IMR-90 (cell line): ENCODE results near the gene IL17REL. TPM values are rescaled to one million over a fixed set of nuclear protein-coding genes. Genes with fewer than 3 reads are reported as not detected.

Source experiments
- ATAC-seq: fragments of 200-7000 bp; cut with Tn5 transposase; 2 replicates; pipeline ENCODE4 v1.9.1; 2020; ENCODE audit warnings: low read depth, mild to moderate bottlenecking, moderate library complexity
- BruUV-seq: library from RNA; stranded (reverse); fragments of 400-500 nt; replicated peaks from 2 replicates; lab custom pipeline; 2021; lab: Mats Ljungman, UMichigan
- CTCF ChIA-PET: fragments of 300-600 bp; formaldehyde crosslinking; extraction: SDS; loops from one replicate; lab custom pipeline; 2021; ENCODE audit warnings: antibody characterized with exemption; lab: Yijun Ruan, JAX
- POLR2A ChIA-PET: fragments of 300-600 bp; sonication (Branson Sonifier 250); formaldehyde crosslinking; loops from one replicate; lab custom pipeline; 2022; ENCODE audit warnings: antibody characterized with exemption; ENCODE audit not compliant: unreplicated experiment; lab: Charles Lee
- DNase-seq: peaks from one replicate; pipeline ENCODE4 v3.0.0; 2013
- H2AFZ ChIP-seq: replicated peaks from 2 replicates; pipeline ENCODE3; 2013; ENCODE audit warnings: low read length, mild to moderate bottlenecking; ENCODE audit not compliant: poor library complexity
- H2AK5ac ChIP-seq: 2 replicates; pipeline ENCODE4 v1.6.1; 2013; ENCODE audit warnings: low read depth, low read length, inconsistent platforms
- H2AK9ac ChIP-seq: replicated peaks from 2 replicates; pipeline ENCODE3; 2013; ENCODE audit warnings: mild to moderate bottlenecking, low read depth, low read length, moderate library complexity; ENCODE audit not compliant: poor library complexity
- H2BK120ac ChIP-seq: 2 replicates; pipeline ENCODE4 v1.6.1; 2013; ENCODE audit warnings: low read depth, low read length, inconsistent platforms
- H2BK15ac ChIP-seq: 3 replicates; pipeline ENCODE4 v1.6.1; 2013; ENCODE audit warnings: low read depth, low read length, inconsistent platforms
- H2BK20ac ChIP-seq: 2 replicates; pipeline ENCODE4 v1.6.1; 2013; ENCODE audit warnings: low read depth, mild to moderate bottlenecking, inconsistent platforms, low read length, moderate library complexity
- H2BK5ac ChIP-seq: 2 replicates; pipeline ENCODE4 v1.6.1; 2013; ENCODE audit warnings: mild to moderate bottlenecking, low read depth, low read length, inconsistent platforms; ENCODE audit not compliant: poor library complexity, severe bottlenecking
- H3K14ac ChIP-seq: replicated peaks from 2 replicates; pipeline ENCODE4 v1.6.1; 2013; ENCODE audit warnings: low read depth, low read length, inconsistent platforms
- H3K18ac ChIP-seq: 2 replicates; pipeline ENCODE4 v1.6.1; 2013; ENCODE audit warnings: low read depth, low read length, control low read depth
- H3K23ac ChIP-seq: 2 replicates; pipeline ENCODE4 v1.6.1; 2013; ENCODE audit warnings: low read depth, low read length, inconsistent platforms
- H3K27ac ChIP-seq: 2 replicates; pipeline ENCODE4 v1.5.1; 2013; ENCODE audit warnings: mild to moderate bottlenecking, control low read depth, low read length; ENCODE audit not compliant: insufficient read depth
- H3K27me3 ChIP-seq: 2 replicates; pipeline ENCODE4 v1.6.1; 2013; ENCODE audit warnings: low read length; ENCODE audit not compliant: control insufficient read depth, insufficient read depth
- H3K36me3 ChIP-seq: 2 replicates; pipeline ENCODE4 v1.6.1; 2013; ENCODE audit warnings: low read length, mixed read lengths; ENCODE audit not compliant: control insufficient read depth, insufficient read depth
- H3K4ac ChIP-seq: 2 replicates; pipeline ENCODE4 v1.6.1; 2013; ENCODE audit warnings: low read depth, low read length, inconsistent platforms
- H3K4me1 ChIP-seq: 2 replicates; pipeline ENCODE4 v1.6.1; 2013; ENCODE audit warnings: low read length, mixed read lengths; ENCODE audit not compliant: control insufficient read depth, insufficient read depth
- H3K4me2 ChIP-seq: 2 replicates; pipeline ENCODE4 v1.6.1; 2013; ENCODE audit warnings: low read depth, mild to moderate bottlenecking, control low read depth, low read length, moderate library complexity
- H3K4me3 ChIP-seq: 2 replicates; pipeline ENCODE4 v1.5.1; 2013; ENCODE audit warnings: low read depth, mild to moderate bottlenecking, control low read depth, low read length, moderate library complexity; ENCODE audit not compliant: insufficient read depth
- H3K56ac ChIP-seq: 2 replicates; pipeline ENCODE4 v1.6.1; 2013; ENCODE audit warnings: low read length, inconsistent platforms; ENCODE audit not compliant: insufficient read depth; ENCODE audit errors: extremely low read depth
- H3K79me1 ChIP-seq, 2 experiments: 2 replicates each; pipeline ENCODE4 v1.6.1; 2013; ENCODE audit warnings: low read length in 2 of 2, inconsistent platforms in 1 of 2, low read depth in 1 of 2
- H3K9ac ChIP-seq: 2 replicates; pipeline ENCODE4 v1.6.1; 2013; ENCODE audit warnings: low read depth, low read length, control low read depth
- H3K9me1 ChIP-seq: 2 replicates; pipeline ENCODE4 v1.6.1; 2013; ENCODE audit warnings: low read length, inconsistent platforms; ENCODE audit not compliant: insufficient read depth
- H3K9me3 ChIP-seq: 2 replicates; pipeline ENCODE4 v1.6.1; 2013; ENCODE audit warnings: low read length; ENCODE audit not compliant: control insufficient read depth, insufficient read depth
- H4K20me1 ChIP-seq: 2 replicates; pipeline ENCODE4 v1.6.1; 2013; ENCODE audit warnings: low read length, inconsistent platforms; ENCODE audit not compliant: insufficient read depth
- H4K5ac ChIP-seq: 2 replicates; pipeline ENCODE4 v1.6.1; 2013; ENCODE audit warnings: mild to moderate bottlenecking, low read depth, low read length, control low read depth
- H4K8ac ChIP-seq, 2 experiments: 2 replicates each; pipeline ENCODE4 v1.6.1; 2013; ENCODE audit warnings: low read depth in 2 of 2, low read length in 2 of 2, control low read depth in 1 of 2, inconsistent platforms in 1 of 2
- H4K91ac ChIP-seq: 2 replicates; pipeline ENCODE4 v1.6.1; 2013; ENCODE audit warnings: low read depth, low read length, inconsistent platforms; ENCODE audit not compliant: insufficient read depth
- BHLHE40 ChIP-seq: fragments of 150-350 bp; IDR thresholded peaks from 2 replicates; pipeline ENCODE4 v1.6.1; 2016; ENCODE audit warnings: mild to moderate bottlenecking, low read depth, low read length
- FOS ChIP-seq: fragments of 150-350 bp; IDR thresholded peaks from 2 replicates; pipeline ENCODE4 v1.6.1; 2016; ENCODE audit warnings: low read depth, low read length
- MAFK ChIP-seq: IDR thresholded peaks from 2 replicates; pipeline ENCODE4 v1.6.1; 2012; ENCODE audit warnings: low read depth, low read length, improper control_type of control experiment
- MAZ ChIP-seq: IDR thresholded peaks from 2 replicates; pipeline ENCODE4 v1.6.1; 2012; ENCODE audit warnings: low read depth, mild to moderate bottlenecking, low read length, improper control_type of control experiment, moderate library complexity, borderline replicate concordance
- MXI1 ChIP-seq: IDR thresholded peaks from 2 replicates; pipeline ENCODE4 v1.6.1; 2012; ENCODE audit warnings: low read depth, mild to moderate bottlenecking, low read length, moderate library complexity, borderline replicate concordance
- RCOR1 ChIP-seq: IDR thresholded peaks from 2 replicates; pipeline ENCODE4 v1.6.1; 2012; ENCODE audit warnings: mild to moderate bottlenecking, low read length, improper control_type of control experiment; ENCODE audit not compliant: insufficient replicate concordance
- WGBS, 2 experiments: methylation state at CpG; one replicate each; pipeline versions ENCODE4 v1.1.5 to v1.1.7; 2013; ENCODE audit warnings: missing lambda C conversion rate in 2 of 2; ENCODE audit not compliant: insufficient read length in 1 of 2; ENCODE audit errors: extremely low coverage in 2 of 2; 5-methylcytosine and 5-hydroxymethylcytosine counted together
- dilution Hi-C: fragments of 300-500 bp; cut with HindIII; formaldehyde crosslinking; loops from one replicate; pipeline ENCODE4 v1.14.3; 2018; ENCODE audit warnings: low sequenced_read_pairs; ENCODE audit not compliant: unreplicated experiment
- in situ Hi-C: fragments of 300-500 bp; cut with MboI; formaldehyde crosslinking; loops from 3 replicates; pipeline ENCODE4 v1.14.3; 2019; ENCODE audit warnings: low sequenced_read_pairs, inconsistent platforms, mixed read lengths
- intact Hi-C: fragments of 100-400 bp; cut with micrococcal nuclease; formaldehyde crosslinking; loops from 2 replicates; pipeline ENCODE4 v1.10.0; 2022
- polyA plus RNA-seq, 3 experiments: library from polyadenylated mRNA; depleted of rRNA; stranded (reverse); fragments of >200 nt; gene quantifications; 2 replicates each; pipeline ENCODE4 v1.2.3, GENCODE V29; 2012; ENCODE audit warnings: low replicate concordance in 1 of 3
- total RNA-seq: library from RNA; depleted of rRNA; stranded (reverse); fragments of >200 nt; gene quantifications from 2 replicates; pipeline ENCODE4 v1.2.3, GENCODE V29; 2012
- TF ChIP-seq, protein P1 (sequence below): fragments of 150-350 bp; IDR thresholded peaks from 2 replicates; pipeline ENCODE4 v1.6.1; 2016; ENCODE audit warnings: low read depth, mild to moderate bottlenecking, low read length, moderate library complexity, borderline replicate concordance
- TF ChIP-seq, protein P2 (sequence below): conservative IDR thresholded peaks from 2 replicates; pipeline ENCODE4 v1.5.1; 2012; ENCODE audit warnings: mild to moderate bottlenecking, low read depth, low read length, improper control_type of control experiment

IL17REL gene
- total and polyA plus RNA-seq, 2 of the 4 experiments (the other 2 are of a cell fraction): not detected

DNA sequence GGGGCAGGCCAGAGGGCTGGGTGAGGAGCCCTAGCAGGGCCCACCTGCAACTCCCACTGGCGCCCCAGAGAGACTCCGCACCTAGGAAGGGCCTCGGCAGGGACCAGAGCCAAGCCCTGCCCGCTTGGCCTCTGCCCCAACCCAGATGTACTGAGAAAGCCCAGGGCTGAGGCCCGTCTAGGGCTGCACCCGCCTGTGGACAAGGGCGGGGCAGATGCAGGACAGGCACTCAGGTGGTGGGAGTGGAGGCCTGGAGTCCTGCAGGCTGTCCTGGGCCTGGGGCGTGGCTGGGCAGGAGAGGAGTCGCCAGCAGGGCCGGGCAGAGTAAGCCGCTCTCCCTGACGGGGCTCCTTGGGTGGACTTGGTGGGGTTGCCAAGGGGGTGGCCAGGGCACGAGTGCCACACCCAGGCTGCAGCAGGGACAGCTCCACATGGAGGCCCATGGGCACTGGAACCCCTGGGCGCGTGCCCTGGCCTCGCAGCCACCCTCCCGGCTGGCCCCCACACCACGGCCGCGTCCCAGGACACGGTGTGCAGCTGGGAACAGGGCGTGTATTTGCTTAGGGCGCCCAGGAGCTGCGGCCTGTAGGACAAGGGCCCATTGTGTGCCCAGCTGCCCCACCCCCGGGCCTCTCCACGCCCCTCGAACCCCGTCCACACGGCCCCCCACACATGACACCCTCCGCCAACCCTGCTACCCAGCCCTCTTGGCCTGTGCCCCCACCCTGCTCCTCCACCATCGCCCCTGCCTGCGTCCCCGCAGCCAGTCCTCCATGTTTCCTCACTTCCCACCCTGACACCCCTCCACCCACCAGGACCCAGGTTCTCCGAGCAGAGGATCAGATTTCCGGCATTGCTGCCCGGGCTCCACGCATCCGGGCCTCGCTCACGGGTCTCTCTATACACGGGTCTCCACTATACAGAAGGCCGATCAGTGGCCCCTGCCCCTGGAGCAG is 63.3 kb downstream of the IL17REL start:
- H3K9ac ChIP-seq: no peak overlapping the region
- no peak overlapping the region for H4K91ac ChIP-seq
- peaks cover 36% of the 10 kb centered on the region for H3K4me1 ChIP-seq
- TF ChIP-seq, protein P1, sequence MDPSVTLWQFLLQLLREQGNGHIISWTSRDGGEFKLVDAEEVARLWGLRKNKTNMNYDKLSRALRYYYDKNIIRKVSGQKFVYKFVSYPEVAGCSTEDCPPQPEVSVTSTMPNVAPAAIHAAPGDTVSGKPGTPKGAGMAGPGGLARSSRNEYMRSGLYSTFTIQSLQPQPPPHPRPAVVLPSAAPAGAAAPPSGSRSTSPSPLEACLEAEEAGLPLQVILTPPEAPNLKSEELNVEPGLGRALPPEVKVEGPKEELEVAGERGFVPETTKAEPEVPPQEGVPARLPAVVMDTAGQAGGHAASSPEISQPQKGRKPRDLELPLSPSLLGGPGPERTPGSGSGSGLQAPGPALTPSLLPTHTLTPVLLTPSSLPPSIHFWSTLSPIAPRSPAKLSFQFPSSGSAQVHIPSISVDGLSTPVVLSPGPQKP: no peak
- no peak for TF ChIP-seq RCOR1
- TF ChIP-seq MAFK: no peak
- no peak for TF ChIP-seq BHLHE40
- TF ChIP-seq MXI1: no peak
- no peak for TF ChIP-seq MAZ
- no peak for TF ChIP-seq FOS
- TF ChIP-seq, protein P2, sequence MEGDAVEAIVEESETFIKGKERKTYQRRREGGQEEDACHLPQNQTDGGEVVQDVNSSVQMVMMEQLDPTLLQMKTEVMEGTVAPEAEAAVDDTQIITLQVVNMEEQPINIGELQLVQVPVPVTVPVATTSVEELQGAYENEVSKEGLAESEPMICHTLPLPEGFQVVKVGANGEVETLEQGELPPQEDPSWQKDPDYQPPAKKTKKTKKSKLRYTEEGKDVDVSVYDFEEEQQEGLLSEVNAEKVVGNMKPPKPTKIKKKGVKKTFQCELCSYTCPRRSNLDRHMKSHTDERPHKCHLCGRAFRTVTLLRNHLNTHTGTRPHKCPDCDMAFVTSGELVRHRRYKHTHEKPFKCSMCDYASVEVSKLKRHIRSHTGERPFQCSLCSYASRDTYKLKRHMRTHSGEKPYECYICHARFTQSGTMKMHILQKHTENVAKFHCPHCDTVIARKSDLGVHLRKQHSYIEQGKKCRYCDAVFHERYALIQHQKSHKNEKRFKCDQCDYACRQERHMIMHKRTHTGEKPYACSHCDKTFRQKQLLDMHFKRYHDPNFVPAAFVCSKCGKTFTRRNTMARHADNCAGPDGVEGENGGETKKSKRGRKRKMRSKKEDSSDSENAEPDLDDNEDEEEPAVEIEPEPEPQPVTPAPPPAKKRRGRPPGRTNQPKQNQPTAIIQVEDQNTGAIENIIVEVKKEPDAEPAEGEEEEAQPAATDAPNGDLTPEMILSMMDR: no peak
- H3K18ac ChIP-seq: no peak overlapping the region
- POLR2A ChIA-PET: no interaction called here
- no peak overlapping the region for H4K5ac ChIP-seq
- peak overlapping the region; percentile 21 for H2AFZ ChIP-seq
- CTCF ChIA-PET: no interaction called here
- H2BK20ac ChIP-seq: no peak overlapping the region
- DNase-seq: no peak
- H2AK5ac ChIP-seq: peak overlapping the region; percentile 44; the same call in 1 of the 2 replicates
- no peak for ATAC-seq
- no peak overlapping the region for H3K27ac ChIP-seq
- no peak overlapping the region for H3K4ac ChIP-seq
- no peaks in the 10 kb centered on the region for H3K27me3 ChIP-seq
- BruUV-seq: no TSS peak
- no peak overlapping the region for H3K14ac ChIP-seq
- in situ Hi-C loops (no loop called here), dilution Hi-C loops (no loop called here), intact Hi-C loops (no loop called here)
- 91% methylated on average over 15 of the region's 42 CpGs; no CpG with 5 or more reads in 1 of the 2 experiments for WGBS, 2 experiments
- no peak overlapping the region for H2BK5ac ChIP-seq
- H2AK9ac ChIP-seq: peak overlapping the region; percentile 28
- H3K23ac ChIP-seq: no peak overlapping the region
- peaks cover 23% of the 10 kb centered on the region for H3K9me1 ChIP-seq
- no peak overlapping the region for H3K4me3 ChIP-seq
- no peak overlapping the region for H3K4me2 ChIP-seq
- no peak overlapping the region for H3K56ac ChIP-seq
- no peak overlapping the region for H2BK120ac ChIP-seq
- no peaks in the 10 kb centered on the region for H3K9me3 ChIP-seq
- H4K8ac ChIP-seq: no peak overlapping the region
- 0 out of 4 replicates have a peak, but pooled peaks cover 0 to 4% of the 10 kb centered on the region in 2 experiments for H3K79me1 ChIP-seq
- H2BK15ac ChIP-seq: no peak overlapping the region
- no peaks in the 10 kb centered on the region for H3K36me3 ChIP-seq
- H4K20me1 ChIP-seq: no peaks in the 10 kb centered on the region
